Putamen (tissue), 1 donor: Measurements from ENCODE around the gene SYNJ2BP.
"Not testable (repeated sequence)": the region's sequence is repeated elsewhere in the genome, so short reads cannot be mapped to it uniquely, and the experiment has no call there.

Source experiments
- DNase-seq: peaks from one replicate; pipeline ENCODE4 v3.0.0-alpha.2; 2016; ENCODE audit warnings: low spot score

Gene SYNJ2BP

DNA sequence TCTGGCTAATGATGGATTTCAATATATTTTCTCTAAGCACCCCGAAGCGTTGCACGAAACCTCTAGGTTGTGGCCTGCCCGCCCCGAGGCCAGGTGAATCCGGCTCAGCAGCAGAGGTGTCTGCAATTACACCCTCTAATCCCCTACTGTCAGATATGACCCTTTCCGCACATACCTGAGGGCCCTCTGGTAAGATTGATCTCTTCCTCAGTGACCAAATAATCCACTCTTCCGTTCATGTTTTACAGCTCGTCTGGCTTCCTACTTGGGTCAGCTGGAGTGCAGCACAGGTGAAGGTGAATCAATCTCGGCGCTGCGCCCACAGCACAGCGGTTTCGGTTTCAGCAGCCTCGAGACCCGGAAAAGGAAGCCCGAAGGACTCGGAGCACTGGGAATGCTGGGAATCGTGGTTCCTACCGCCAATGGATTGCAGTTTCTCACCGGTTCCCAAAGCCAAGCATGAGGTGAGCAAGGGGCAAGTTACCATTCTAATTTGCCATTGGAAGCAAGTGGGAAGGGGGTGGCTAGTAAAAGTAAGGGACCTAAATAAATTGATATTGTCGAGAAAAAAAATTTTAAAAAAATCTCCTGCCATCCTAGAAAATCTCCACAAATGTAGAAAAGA is at the start of gene SYNJ2BP:
SYNJ2BP (minus strand) TSS at position 366 of the 625 bp plus-strand sequence; CDS start at position 239, 127 bp downstream.
- DNase-seq: peak; percentile 79

- DNase-seq: no peak
These were observed 37.8 kb upstream of the SYNJ2BP start for GRCh38 chr14:70454731-70455130.

GRCh38 chr14:70451874-70452273 is 35.0 kb upstream of the SYNJ2BP start, which contains the start of gene ADAM21:
Gene ADAM21 (plus strand): TSS chr14:70452174. CDS start chr14:70457500, 5,326 bp downstream.
- no peak for DNase-seq

GRCh38 chr14:70448633-70449340 is 31.9 kb upstream of the SYNJ2BP start:
- no peak for DNase-seq

DNA sequence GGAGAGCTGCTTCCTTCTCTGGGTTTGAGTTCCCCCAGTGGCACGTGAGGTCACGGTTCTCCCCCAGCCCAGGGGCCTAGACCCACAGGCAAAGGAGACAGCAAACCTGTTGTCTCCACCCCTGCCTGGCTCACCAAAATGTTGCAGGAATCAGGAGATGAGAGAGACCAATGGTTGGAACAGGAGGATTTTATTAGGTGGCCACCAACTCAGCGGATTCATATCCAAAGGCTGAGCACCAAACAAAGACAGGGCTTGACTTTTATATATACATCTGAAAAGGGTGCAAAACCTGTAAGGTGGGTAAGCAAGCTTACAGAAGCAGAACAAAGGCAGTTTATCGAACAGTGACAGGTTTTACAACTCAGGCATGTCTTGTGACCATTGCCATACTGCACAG is 25.9 kb upstream of the SYNJ2BP start:
- no peak for DNase-seq

GRCh38 chr14:70441641-70442040 is 24.8 kb upstream of the SYNJ2BP start:
- no peak for DNase-seq

- DNase-seq: no peak
These were observed 20.0 kb upstream of the SYNJ2BP start for GRCh38 chr14:70436867-70437266.

- not testable (repeated sequence) for DNase-seq
These were observed 9.7 kb upstream of the SYNJ2BP start for GRCh38 chr14:70426555-70426954.

- DNase-seq: no peak
These were observed 8.5 kb upstream of the SYNJ2BP start for GRCh38 chr14:70425354-70425753.

DNA sequence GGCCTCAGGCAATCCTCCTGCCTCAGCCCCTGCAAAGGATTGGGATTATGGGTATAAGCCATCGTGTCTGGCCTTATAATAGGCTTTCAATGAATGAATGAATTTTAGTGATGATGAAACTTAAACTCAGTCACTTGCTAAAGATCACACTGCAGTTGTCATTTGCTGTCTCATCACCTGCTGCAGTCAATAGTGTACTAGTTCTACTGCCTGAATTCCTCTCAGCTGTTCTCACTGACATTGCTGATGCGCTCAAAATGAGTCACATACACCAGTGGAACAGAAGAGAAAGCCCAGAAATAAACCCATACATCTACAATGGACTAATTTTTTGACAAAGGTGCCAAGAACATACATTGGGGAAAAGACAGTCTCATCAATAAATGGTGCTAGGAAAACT is 5.6 kb upstream of the SYNJ2BP start:
- no peak for DNase-seq

DNA sequence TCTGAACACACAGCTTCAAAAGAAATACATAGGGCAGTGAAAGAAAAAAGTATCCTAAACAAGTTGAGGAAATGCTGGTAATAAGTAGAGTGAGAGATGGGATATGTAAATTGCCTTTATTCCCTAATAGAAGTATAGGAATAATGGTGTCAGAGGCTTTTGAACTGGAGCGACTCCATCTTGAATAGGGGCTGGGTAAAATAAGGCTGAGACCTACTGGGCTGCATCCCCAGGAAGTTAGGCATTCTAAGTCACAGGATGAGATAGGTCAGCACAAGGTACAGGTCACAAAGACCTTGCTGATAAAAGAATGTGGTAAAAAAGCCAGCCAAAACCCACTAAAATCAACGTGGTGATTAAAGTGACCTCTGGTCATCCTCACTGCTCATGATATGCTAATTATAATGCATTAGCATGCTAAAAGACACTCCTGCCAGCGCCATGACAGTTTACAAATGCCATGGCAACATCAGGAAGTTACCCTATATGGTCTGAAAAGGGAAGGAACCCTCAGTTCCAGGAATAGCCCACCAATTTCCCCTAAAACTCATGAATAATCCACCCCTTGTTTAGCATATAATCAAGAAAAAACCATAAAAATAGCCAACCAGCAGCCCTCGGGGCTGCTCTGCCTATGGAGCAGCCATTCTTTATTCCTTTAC is 2.5 kb upstream of the SYNJ2BP start:
- DNase-seq: not testable (repeated sequence)

- no peak for DNase-seq
These were observed 559 bp downstream of the SYNJ2BP start for GRCh38 chr14:70416338-70416724.

- DNase-seq: no peak
These were observed 1.1 kb downstream of the SYNJ2BP start for GRCh38 chr14:70415788-70416187.

DNA sequence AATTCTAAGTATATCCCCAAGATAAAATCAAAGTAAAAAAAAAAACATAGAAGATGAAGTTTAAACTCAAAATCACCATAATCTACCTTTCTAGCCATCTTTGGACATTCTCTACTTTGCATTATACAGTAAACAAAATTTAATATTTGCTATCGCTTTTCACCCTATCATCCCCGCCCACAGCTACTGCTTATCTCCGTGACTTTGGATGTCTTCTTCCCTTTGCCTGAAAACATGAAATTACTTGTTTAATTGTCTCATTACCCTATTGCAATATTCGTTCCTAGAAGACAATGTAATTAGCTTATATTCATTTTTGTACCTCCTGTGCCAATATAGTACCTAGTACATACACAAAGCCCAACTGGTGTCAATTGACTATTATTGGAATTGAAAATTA is 9.3 kb downstream of the SYNJ2BP start:
- no peak for DNase-seq

DNA sequence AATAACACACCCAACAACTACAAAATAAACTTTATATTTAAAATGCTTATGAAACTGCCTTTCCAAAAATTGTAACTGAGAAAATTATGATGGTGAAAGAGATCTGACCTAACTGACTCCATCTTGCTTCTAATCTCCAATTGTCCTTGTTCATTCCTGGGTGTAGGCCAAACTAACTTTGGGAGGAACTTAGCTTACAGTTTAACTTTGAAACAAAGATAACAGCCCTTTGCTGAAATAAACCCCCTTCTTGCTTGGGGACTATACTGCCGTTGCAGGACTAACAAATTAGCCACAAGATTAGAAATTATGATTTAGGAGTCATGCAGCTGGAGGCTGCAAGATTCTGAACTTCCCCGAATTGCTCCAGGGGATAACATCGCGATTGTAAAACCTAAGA is 10.7 kb downstream of the SYNJ2BP start:
- DNase-seq: not testable (repeated sequence)

- DNase-seq: not testable (repeated sequence)
These were observed 13.6 kb downstream of the SYNJ2BP start for GRCh38 chr14:70403335-70403734.

DNA sequence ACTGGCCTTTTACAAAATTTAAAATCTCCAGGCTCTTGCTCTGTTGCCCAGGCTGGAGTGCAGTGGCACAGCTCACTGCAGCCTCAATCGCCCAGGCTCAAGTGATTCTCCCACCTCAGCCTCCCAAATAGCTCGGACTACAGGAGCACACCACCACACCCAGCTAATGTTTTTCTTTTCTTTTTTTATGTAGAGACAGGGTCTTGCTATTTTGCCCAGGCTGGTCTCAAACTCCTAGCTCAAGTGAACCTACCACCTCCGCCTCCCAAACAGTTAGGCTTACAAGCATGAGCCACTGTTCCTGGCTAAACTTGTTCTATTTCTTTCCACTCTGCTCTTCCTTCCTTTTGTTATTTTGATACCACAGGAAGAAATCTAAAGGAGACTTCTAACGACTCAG is 15.2 kb downstream of the SYNJ2BP start:
- DNase-seq: no peak

DNA sequence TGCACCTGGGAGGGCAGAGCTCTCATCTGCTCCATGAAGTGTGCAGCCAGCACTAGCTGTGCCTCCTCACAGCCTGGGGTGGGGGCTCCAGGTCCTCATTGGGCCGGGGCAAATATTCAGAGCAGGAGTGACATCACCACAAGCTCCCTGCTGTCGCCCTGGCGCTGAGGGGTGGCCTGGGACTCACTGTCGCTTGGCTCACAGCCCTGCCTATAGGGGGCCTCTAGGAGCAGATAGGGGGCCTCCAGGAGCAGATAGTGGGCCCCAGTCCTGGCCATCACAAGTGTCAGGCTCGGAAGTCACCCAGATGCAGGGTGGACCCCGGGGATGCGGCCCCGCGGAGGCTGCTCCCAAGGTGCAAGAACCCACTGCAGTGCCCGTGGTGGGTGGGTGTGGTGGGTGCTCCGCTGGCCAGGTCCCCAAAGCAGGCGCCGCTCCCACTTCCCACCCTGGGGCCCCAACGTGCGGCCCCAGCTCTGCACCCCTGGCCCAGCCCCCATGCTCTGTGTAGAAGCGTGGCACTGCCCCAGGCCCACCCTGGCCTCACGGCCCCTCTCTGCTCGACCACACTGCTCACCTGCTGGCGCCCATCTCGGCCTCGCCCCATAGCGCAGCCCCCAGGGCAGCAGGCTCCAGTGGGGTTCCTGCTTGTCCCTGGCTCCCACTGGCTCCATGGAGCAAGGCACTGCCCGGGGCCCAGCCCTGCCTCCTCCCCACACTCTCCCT is 18.0 kb downstream of the SYNJ2BP start:
- no peak for DNase-seq

DNA sequence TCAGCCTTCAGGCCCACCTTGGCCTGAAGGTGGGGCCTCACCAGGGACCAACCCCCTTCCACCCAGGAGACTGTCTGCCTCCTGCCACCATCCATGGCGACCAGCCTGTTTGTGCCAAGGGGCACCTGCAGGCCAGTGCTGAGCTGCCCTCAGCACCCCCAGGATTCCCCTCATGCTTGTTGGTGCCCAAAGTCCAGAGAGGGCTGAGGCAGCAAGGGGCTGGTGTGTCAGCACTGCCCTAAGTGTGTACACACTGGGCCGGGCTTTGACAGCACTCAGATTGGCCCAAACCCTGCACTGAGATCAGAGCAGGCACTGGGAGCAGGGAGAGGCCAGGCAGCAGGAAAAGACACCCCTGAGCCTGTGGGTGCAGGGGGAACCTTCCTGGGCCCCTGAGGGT is 18.6 kb downstream of the SYNJ2BP start:
- no peak for DNase-seq

DNA sequence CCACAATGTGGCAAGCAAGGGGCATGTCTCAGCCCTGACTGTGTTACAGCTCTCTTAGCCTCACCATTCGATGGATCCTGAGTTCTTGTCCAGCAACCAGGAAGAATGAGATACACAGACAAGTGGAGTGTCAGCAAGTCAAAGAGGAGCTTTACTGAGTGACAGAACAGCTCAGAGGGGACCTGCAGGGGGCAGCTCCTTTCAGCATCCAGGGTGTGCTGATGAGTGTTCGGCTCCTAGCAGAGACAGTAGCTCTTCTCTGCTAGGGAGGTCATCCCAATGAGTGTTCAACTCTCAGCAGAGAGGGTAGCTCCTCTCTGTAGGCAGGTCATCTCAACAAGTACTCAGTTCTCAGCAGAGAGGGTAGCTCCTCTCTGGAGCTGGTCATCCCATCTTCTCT is 19.1 kb downstream of the SYNJ2BP start:
- DNase-seq: no peak

GRCh38 chr14:70394674-70395306 is 22.1 kb downstream of the SYNJ2BP start:
- DNase-seq: no peak

DNA sequence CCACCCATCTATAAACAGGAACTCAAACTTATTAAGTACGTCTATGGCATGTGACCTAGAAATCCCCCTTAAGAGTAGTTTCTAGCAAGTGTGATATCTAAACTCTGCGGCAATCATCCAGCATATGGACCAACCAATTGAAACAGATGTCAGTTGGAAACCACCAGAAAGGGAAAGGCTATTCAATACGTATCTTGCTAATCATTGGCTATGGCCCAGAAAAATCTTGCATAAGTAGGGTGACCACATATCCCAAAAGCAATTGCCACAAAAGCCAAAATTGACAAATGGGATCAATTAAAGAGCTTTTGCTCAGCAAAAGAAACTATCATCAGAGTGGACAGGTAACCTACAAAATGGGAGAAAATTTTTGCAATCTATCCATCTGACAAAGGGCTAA is 24.2 kb downstream of the SYNJ2BP start:
- DNase-seq: no peak
